Inflammatory macrophage (primary cell): ENCODE data around the gene BRPF3.
"Not testable (repeated sequence)": the region's sequence is repeated elsewhere in the genome, so short reads cannot be mapped to it uniquely, and the experiment has no call there.

Experiments
- DNase-seq, 2 donors: peaks; one replicate each; pipeline ENCODE4 v3.0.0-alpha.2; 2020 to 2022

The BRPF3 gene

GRCh38 chr6:36200998-36201596 is 4.6 kb downstream of the BRPF3 start:
- no peak for DNase-seq

- DNase-seq = no peak
These were observed 5.1 kb downstream of the BRPF3 start for GRCh38 chr6:36201612-36202011.

- DNase-seq = no peak
These were observed 5.6 kb downstream of the BRPF3 start for GRCh38 chr6:36202101-36202500.

- DNase-seq = peak; percentile 14 to 17
These were observed 7.7 kb downstream of the BRPF3 start for GRCh38 chr6:36204068-36204753.

- DNase-seq = no peak
These were observed 10.6 kb downstream of the BRPF3 start for GRCh38 chr6:36207155-36207554.

DNA sequence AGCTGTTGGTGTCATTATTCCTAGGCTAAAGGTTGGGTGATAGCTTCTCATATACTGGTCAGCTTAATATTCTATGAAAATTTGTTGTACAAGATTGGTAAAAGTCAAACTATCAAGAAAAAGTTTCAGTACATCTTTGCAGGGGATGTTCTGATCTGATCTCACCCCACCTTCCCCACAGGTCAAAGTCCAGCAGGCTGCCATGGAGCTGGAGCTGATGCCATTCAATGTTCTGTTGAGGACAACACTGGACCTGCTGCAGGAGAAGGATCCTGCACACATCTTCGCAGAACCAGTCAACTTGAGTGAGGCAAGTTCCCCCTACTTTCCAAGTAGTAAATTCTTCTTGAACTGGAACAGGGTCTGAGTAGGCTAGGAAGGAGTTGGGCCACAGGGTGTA is 13.1 kb downstream of the BRPF3 start:
- DNase-seq = no peak

- DNase-seq = no peak
These were observed 13.6 kb downstream of the BRPF3 start for GRCh38 chr6:36210182-36210581.

- DNase-seq = no peak
These were observed 14.5 kb downstream of the BRPF3 start for GRCh38 chr6:36210886-36211595.

GRCh38 chr6:36216559-36216958 is 20.0 kb downstream of the BRPF3 start:
- no peak for DNase-seq

GRCh38 chr6:36217188-36217587 is 20.6 kb downstream of the BRPF3 start:
- no peak for DNase-seq

DNA sequence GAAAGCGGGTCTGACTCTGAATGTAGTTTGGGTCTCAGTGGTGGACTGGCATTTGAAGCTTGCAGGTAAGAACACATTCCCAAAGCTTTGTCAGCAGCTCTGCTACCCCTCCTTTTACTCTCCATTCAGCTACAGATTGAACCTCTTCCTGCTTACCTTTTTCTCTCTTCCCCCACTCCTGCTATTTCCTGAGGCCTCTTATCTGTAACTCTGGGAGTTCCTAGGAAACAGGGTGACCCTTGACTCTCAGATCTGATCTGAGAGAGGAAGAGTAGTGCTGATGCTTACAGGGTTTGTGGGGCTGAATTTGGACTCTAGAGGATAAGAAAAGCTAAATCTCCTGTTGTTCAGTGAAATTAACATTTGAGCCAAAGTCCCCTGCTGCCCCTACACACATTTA is 21.4 kb downstream of the BRPF3 start:
- no peak for DNase-seq

DNA sequence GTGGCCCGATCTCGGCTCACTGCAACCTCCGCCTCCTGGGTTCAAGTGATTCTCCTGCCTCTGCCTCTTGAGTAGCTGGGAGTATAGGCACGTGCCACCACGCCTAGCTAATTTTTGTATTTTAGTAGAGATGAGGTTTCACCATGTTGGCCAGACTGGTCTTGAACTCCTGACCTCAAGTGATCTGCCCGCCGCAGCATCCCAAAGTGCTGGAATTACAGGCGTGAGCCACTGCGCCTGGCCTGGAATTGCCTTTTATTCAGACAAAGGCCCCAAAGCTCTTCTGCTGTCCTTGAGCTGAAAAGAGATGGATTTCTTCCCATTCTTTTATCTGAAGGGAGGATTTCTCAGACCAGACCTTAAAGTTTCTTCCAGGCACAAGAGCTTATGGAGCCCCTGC is 22.0 kb downstream of the BRPF3 start:
- DNase-seq = not testable (repeated sequence)

- peak; percentile 7 to 34 for DNase-seq
These were observed 22.5 kb downstream of the BRPF3 start for GRCh38 chr6:36219081-36219480.

GRCh38 chr6:36220226-36220625 is 23.7 kb downstream of the BRPF3 start:
- DNase-seq = no peak

DNA sequence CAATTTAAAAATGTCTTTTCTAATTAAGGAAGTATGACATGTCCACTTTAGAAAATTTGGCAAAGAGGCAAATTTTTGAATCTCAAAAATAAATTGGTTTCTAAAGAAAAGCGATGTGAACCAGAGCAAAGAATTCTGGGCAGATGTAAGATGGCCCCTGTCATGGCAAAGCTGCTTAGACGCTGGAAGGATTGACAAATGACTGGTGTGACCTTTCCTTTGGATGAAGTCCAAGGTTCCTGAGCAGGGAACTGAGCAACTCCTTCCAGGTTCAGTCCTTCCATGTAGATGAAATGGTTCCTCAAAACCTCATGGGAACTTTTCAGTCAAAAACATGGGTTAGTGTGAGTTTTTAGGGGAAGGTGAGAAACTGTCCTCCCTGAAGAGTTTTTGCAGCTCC is 25.1 kb downstream of the BRPF3 start:
- no peak for DNase-seq

DNA sequence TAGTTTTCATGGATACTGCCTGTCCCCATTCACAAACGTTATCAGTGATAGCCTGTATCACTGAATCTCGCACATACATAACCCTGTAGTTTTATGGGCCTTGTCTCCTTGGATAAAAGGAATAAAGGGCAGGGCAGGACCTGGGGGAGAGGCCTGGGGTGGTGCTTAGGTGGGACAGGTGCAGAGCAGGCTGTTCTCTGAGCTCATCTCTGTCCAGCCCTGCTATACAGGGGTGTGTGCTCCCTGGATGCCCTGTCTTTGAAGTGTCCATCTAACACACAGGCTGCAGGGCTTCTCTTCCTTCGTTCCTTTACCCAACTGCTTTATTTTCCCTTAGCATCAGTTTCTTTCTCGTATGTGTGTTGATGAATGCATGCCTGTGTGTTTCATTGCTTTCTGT is 26.4 kb downstream of the BRPF3 start:
- no peak for DNase-seq

- no peak for DNase-seq
These were observed 27.2 kb downstream of the BRPF3 start for GRCh38 chr6:36223706-36224105.

DNA sequence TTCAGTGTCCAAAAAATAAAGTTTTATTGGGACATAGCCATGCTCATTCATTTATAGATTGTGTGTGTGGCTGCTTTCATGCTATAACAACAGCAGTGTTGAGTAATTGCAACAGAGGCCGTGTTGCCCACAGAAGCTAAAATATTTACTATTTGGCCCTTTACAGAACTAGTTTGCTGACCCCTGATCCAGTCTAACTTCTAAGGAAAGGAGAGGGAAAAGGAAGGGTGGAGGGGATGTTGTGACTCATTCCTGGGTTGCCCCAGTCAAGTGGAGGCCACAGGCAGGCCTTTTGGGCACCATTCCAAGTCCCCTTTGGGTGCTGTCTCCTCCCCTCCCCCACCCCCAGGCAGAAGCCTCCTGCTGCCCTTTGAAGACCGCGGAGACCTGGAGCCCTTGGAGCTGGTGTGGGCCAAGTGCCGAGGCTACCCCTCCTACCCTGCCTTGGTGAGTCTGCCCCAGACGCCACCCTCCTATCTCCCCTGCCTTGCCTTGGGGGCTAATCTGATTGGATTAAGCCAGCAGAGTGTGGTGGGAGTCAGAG is 28.4 kb downstream of the BRPF3 start:
- DNase-seq = peak in 1 of 2 donors; percentile 15

DNA sequence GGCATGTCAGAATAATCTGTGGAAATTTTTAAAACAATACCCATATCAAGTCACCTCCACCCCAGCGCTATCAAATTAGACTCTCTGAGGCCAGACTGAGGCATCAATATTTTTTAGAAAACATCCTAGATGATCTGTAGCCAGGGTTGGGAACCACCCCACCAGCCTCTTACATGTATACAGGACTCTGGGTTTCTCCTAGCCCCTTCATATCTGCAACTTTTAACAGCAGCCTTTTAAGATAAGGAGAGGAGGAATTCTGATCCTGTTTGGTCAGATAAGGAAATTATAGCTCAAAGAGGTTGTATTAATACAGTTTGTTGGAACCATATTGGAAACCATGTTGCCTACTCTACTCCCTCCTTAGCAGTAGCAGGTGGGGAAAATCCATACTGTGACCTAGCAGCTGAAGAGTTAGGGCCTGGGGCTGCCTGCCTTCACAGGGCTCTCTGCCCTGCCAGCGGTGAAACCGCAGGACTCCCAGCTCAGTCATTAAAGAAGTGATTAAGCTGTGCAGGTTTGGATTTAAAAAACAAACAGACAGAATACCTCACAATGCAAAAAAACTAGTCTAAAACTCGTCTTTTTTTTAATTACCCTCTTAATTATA is 30.0 kb downstream of the BRPF3 start:
- no peak for DNase-seq

DNA sequence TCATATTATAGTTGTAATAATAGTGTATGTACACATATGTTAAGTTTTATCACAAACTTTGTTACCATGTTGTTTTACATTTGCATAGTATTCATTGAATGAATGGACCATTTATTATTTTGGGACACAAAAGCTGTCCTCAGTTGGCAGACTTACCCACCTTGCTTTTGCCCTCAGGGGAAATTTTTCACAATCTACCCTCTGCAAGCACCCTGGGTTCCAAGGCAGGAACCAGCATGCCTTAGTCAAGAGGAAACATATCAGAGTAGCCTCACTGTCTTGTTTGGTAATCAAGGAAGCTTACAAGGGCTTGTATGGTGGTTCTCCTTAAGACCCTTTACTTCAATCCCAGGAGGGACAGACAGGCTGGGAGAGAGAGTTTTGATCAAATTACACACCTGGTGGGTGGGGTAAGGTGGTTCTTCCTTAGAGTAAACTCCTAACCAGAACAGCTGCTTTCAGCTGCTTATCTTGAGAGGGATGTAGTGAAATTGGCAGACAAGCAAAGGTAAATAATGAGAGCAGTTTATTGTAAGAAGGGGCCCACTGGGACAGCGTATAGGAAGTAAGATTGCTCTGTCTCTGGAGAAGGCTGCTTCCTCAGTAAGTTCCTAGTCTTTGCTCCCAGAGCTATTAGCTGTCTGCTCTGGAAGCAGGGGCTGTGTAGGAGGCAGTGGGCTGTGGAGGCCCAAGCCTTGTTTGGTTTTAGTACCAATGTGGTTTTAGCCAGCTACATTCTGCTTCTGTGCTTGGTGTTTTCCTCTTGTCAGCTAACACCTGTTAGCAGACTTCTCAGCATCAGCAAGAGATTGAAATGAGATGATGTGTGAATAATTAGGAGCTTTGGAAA is 31.1 kb downstream of the BRPF3 start:
- DNase-seq = no peak

DNA sequence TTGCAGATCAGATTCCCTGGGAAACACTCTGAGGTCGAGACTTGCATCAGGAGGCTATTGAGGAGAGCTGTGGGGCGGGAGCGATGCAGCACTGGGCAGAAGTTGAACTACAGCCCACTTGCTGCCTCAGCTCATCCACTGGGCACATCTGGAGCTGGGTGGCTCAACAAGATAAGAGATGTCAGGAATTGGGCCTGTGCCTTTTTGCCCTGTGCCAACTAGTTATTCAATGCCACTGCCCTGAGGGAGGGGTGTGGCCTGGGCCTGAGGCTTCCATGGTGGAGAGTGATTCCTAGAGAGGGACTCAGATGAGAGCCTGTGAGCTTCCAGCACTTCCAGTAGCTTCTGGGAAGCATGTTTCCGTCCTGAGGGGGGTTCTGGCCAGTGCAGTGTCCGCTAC is 32.7 kb downstream of the BRPF3 start:
- DNase-seq = no peak

DNA sequence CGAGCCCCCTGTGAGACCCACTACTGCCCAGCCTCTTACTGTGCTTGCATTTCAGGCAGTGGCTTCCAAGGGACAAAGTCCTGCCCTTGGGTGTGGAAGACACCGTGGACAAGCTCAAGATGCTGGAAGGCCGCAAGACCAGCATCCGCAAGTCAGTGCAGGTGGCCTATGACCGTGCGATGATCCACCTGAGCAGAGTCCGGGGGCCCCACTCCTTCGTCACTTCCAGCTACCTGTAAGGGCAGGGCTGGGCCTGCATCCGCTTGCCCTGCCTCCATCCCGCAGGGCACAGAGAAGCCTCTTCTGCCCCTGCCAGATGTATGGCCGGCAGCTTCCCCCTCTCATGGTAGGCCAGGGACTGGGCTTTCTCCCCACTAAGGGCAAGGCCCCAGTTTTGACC is 33.8 kb downstream of the BRPF3 start:
- DNase-seq = no peak
